Measurements from ENCODE around the gene EPHB6.

The EPHB6 gene

GRCh38 chr7:142910031-142910433 lies 55.2 kb downstream of the EPHB6 start:
- Histone ChIP-seq H3K27ac (ENCODE audit: low read depth, low read length, poor library complexity, severe bottlenecking) (no peak overlapping the region), H3K27me3 (ENCODE audit: insufficient read depth, low read length) (peaks cover 3% of the 10 kb centered on the region; the same call in 1 of the 2 replicates), H3K36me3 (ENCODE audit: insufficient read depth, low read length) (no peaks in the 10 kb centered on the region), H3F3A (ENCODE audit: insufficient read depth, low read length) (no peaks in the 10 kb centered on the region), H3K79me2 (ENCODE audit: insufficient read depth, low read length) (no peaks in the 10 kb centered on the region), H3K4me3 (ENCODE audit: low read depth, low read length, poor library complexity, severe bottlenecking) (no peak overlapping the region), H3K9me3 (ENCODE audit: low read length) (peaks cover 3% of the 10 kb centered on the region; the same call in 1 of the 2 replicates), H3K9ac (ENCODE audit: low read length) (no peak overlapping the region), H2AFZ (ENCODE audit: low read length) (no peak overlapping the region), H3K4me2 (ENCODE audit: low read length) (no peak overlapping the region), H3K4me1 (ENCODE audit: insufficient read depth, low read length, severe bottlenecking) (no peaks in the 10 kb centered on the region), H3K9me2 (ENCODE audit: low read depth, low read length) (no peaks in the 10 kb centered on the region), H4K20me1 (ENCODE audit: insufficient read depth, low read length) (no peaks in the 10 kb centered on the region)
- TF ChIP-seq EZH2 (IDR thresholded peaks at IDR 0.05; ENCODE audit: borderline replicate concordance, low read length) (no peak), CTCF (IDR thresholded peaks at IDR 0.05; ENCODE audit: low read length) (no peak)

DNA sequence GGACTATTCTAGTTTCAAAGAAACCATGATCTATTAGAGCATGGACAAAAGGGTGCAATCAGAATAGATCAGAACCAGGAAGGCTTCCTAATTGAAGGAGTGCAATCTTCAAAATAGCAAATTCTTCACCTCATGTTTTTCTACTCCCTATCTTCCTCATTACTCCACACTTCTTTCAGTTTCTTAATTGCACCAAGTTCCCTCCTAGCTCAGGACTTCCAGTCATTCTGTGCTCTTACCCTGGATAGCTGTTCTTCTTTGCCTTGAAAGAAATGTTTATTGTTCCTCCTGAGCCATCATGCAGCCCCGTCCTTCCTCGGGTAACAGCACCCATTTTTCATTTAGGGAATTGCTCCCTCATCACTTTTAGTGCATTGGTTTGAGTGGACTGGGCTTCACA lies 55.6 kb downstream of the EPHB6 start:
- H3K79me2 ChIP-seq (ENCODE audit: insufficient read depth, low read length), result no peaks in the 10 kb centered on the region
- no peaks in the 10 kb centered on the region for H3K9me2 ChIP-seq (ENCODE audit: low read depth, low read length)
- H4K20me1 ChIP-seq (ENCODE audit: insufficient read depth, low read length), result no peaks in the 10 kb centered on the region
- no peak overlapping the region for H3K27ac ChIP-seq (ENCODE audit: low read depth, low read length, poor library complexity, severe bottlenecking)
- no peak for TF ChIP-seq EZH2 (IDR thresholded peaks at IDR 0.05; ENCODE audit: borderline replicate concordance, low read length)
- TF ChIP-seq CTCF (IDR thresholded peaks at IDR 0.05; ENCODE audit: low read length), result no peak
- H3K4me2 ChIP-seq (ENCODE audit: low read length), result no peak overlapping the region
- H2AFZ ChIP-seq (ENCODE audit: low read length), result no peak overlapping the region
- no peaks in the 10 kb centered on the region for H3K36me3 ChIP-seq (ENCODE audit: insufficient read depth, low read length)
- no peaks in the 10 kb centered on the region for H3F3A ChIP-seq (ENCODE audit: insufficient read depth, low read length)
- peaks cover 3% of the 10 kb centered on the region; the same call in 1 of the 2 replicates for H3K9me3 ChIP-seq (ENCODE audit: low read length)
- H3K9ac ChIP-seq (ENCODE audit: low read length), result no peak overlapping the region
- H3K4me1 ChIP-seq (ENCODE audit: insufficient read depth, low read length, severe bottlenecking), result no peaks in the 10 kb centered on the region
- H3K27me3 ChIP-seq (ENCODE audit: insufficient read depth, low read length), result peaks cover 3% of the 10 kb centered on the region; the same call in 1 of the 2 replicates
- H3K4me3 ChIP-seq (ENCODE audit: low read depth, low read length, poor library complexity, severe bottlenecking), result no peak overlapping the region

DNA sequence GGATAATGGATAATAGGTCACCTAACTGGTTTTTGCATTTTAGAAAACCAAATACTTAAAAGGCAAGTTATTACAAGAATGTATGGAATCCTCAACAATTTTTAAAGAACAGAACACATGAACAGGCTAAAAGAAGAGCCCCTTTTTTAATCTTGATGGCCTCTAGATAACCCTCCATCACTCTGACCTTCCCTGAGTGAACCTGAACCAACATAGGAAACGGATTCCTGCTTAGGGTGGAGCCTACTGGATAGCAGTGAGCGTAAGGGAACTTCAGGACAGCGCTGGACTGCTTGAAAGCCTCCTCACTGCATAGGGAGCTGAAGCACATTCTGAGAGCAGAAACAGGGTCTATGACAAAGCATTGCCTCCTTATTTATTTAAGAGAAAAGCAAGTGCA lies 58.2 kb downstream of the EPHB6 start:
- peaks cover 3% of the 10 kb centered on the region; the same call in 1 of the 2 replicates for H3K27me3 ChIP-seq (ENCODE audit: insufficient read depth, low read length)
- no peaks in the 10 kb centered on the region for H3K36me3 ChIP-seq (ENCODE audit: insufficient read depth, low read length)
- H2AFZ ChIP-seq (ENCODE audit: low read length), result no peak overlapping the region
- no peaks in the 10 kb centered on the region for H4K20me1 ChIP-seq (ENCODE audit: insufficient read depth, low read length)
- no peak overlapping the region for H3K4me2 ChIP-seq (ENCODE audit: low read length)
- no peaks in the 10 kb centered on the region for H3F3A ChIP-seq (ENCODE audit: insufficient read depth, low read length)
- no peaks in the 10 kb centered on the region for H3K79me2 ChIP-seq (ENCODE audit: insufficient read depth, low read length)
- TF ChIP-seq CTCF (IDR thresholded peaks at IDR 0.05; ENCODE audit: low read length), result no peak
- no peak for TF ChIP-seq EZH2 (IDR thresholded peaks at IDR 0.05; ENCODE audit: borderline replicate concordance, low read length)
- H3K9me2 ChIP-seq (ENCODE audit: low read depth, low read length), result no peaks in the 10 kb centered on the region
- no peaks in the 10 kb centered on the region for H3K9me3 ChIP-seq (ENCODE audit: low read length)
- H3K4me3 ChIP-seq (ENCODE audit: low read depth, low read length, poor library complexity, severe bottlenecking), result no peak overlapping the region
- H3K27ac ChIP-seq (ENCODE audit: low read depth, low read length, poor library complexity, severe bottlenecking), result no peak overlapping the region
- H3K9ac ChIP-seq (ENCODE audit: low read length), result no peak overlapping the region
- H3K4me1 ChIP-seq (ENCODE audit: insufficient read depth, low read length, severe bottlenecking), result no peaks in the 10 kb centered on the region

Measured in OCI-LY1 (cell line).